ENCODE data around the gene MRPL52.
A peak's percentile ranks its signal among the peaks of the same experiment; 100 is the strongest.

MRPL52 gene

DNA sequence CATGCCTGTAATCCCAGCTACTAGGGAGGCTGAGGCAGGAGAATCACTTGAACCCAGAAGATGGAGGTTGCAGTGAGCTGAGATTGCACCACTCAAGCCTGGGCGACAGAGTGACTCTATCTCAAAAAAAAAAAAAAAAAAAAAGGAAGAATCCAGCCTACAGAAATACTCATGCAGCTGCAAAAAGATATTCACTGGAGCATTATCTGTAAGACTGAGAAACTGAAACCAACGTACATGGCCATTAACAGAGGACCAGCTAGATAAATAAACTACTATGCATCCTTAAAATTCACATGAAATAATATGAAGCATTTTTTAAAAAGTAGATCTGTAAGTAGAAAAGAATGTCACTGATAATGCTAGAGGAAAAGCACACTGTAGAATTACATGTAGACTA lies 18.0 kb upstream of the MRPL52 start:
- H3K79me2 ChIP-seq (ENCODE audit: insufficient read depth, low read length), result peaks cover 6% of the 10 kb centered on the region; the same call in 1 of the 2 replicates
- no peaks in the 10 kb centered on the region for H3K27me3 ChIP-seq (ENCODE audit: low read length)
- H3K4me3 ChIP-seq (ENCODE audit: insufficient read depth, low read length, poor library complexity, severe bottlenecking), result peak overlapping the region; percentile 23
- H3K27ac ChIP-seq (ENCODE audit: low read depth, low read length), result peak overlapping the region; percentile 83
- H3K9ac ChIP-seq (ENCODE audit: low read length), result peak overlapping the region; percentile 11
- no peak overlapping the region for H2AFZ ChIP-seq (ENCODE audit: low read depth, low read length, severe bottlenecking)
- TF ChIP-seq, protein P1, sequence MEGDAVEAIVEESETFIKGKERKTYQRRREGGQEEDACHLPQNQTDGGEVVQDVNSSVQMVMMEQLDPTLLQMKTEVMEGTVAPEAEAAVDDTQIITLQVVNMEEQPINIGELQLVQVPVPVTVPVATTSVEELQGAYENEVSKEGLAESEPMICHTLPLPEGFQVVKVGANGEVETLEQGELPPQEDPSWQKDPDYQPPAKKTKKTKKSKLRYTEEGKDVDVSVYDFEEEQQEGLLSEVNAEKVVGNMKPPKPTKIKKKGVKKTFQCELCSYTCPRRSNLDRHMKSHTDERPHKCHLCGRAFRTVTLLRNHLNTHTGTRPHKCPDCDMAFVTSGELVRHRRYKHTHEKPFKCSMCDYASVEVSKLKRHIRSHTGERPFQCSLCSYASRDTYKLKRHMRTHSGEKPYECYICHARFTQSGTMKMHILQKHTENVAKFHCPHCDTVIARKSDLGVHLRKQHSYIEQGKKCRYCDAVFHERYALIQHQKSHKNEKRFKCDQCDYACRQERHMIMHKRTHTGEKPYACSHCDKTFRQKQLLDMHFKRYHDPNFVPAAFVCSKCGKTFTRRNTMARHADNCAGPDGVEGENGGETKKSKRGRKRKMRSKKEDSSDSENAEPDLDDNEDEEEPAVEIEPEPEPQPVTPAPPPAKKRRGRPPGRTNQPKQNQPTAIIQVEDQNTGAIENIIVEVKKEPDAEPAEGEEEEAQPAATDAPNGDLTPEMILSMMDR (IDR thresholded peaks at IDR 0.05; ENCODE audit: insufficient read depth, low read length, poor library complexity, severe bottlenecking), result no peak
- TF ChIP-seq EZH2phosphoT487 (conservative IDR thresholded peaks at IDR 0.05; ENCODE audit: low read length), result no peak
- peak overlapping the region; percentile 72 for H3K4me2 ChIP-seq (ENCODE audit: low read depth, low read length, poor library complexity, severe bottlenecking)
- no peaks in the 10 kb centered on the region for H4K20me1 ChIP-seq (ENCODE audit: low read depth, low read length)
- peaks cover 20% of the 10 kb centered on the region for H3F3A ChIP-seq (ENCODE audit: insufficient read depth)
- H3K36me3 ChIP-seq (ENCODE audit: low read length), result no peaks in the 10 kb centered on the region
- H3K9me2 ChIP-seq (replicated peaks; ENCODE audit: insufficient read depth, low read length), result no peaks in the 10 kb centered on the region
- H3K9me3 ChIP-seq (ENCODE audit: insufficient read depth, low read length), result no peaks in the 10 kb centered on the region

DNA sequence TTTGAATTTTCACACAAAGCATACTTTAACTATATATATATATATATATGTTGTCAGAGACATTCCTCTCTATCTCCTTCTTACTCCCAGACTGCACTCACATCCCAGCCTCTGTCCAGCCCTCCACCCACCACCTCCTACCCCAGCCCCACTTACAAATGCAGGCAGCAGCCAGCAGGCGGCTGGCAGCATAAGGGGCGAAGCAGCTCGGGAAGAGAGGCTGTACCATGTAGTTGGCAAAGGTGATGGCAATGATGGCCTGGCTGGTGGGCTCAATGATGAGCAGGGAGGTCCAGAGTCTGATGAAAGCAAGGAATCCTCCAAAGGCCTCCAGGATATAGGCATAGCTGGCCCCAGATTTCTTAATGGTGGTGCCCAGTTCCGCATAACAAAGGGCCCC lies 16.9 kb upstream of the MRPL52 start:
- Histone ChIP-seq H3K27ac (ENCODE audit: low read depth, low read length) (peak overlapping the region; percentile 83), H3K9me2 (replicated peaks; ENCODE audit: insufficient read depth, low read length) (no peaks in the 10 kb centered on the region), H3K9me3 (ENCODE audit: insufficient read depth, low read length) (no peaks in the 10 kb centered on the region), H4K20me1 (ENCODE audit: low read depth, low read length) (no peaks in the 10 kb centered on the region), H3F3A (ENCODE audit: insufficient read depth) (peaks cover 22% of the 10 kb centered on the region), H3K9ac (ENCODE audit: low read length) (peak overlapping the region; percentile 51), H2AFZ (ENCODE audit: low read depth, low read length, severe bottlenecking) (no peak overlapping the region), H3K79me2 (ENCODE audit: insufficient read depth, low read length) (peaks cover 6% of the 10 kb centered on the region; the same call in 1 of the 2 replicates), H3K4me2 (ENCODE audit: low read depth, low read length, poor library complexity, severe bottlenecking) (peak overlapping the region; percentile 72), H3K27me3 (ENCODE audit: low read length) (no peaks in the 10 kb centered on the region), H3K4me3 (ENCODE audit: insufficient read depth, low read length, poor library complexity, severe bottlenecking) (peak overlapping the region; percentile 38), H3K36me3 (ENCODE audit: low read length) (no peaks in the 10 kb centered on the region)
- no peak for TF ChIP-seq EZH2phosphoT487 (conservative IDR thresholded peaks at IDR 0.05; ENCODE audit: low read length)
- TF ChIP-seq, protein P1 (IDR thresholded peaks at IDR 0.05; ENCODE audit: insufficient read depth, low read length, poor library complexity, severe bottlenecking), result no peak

DNA sequence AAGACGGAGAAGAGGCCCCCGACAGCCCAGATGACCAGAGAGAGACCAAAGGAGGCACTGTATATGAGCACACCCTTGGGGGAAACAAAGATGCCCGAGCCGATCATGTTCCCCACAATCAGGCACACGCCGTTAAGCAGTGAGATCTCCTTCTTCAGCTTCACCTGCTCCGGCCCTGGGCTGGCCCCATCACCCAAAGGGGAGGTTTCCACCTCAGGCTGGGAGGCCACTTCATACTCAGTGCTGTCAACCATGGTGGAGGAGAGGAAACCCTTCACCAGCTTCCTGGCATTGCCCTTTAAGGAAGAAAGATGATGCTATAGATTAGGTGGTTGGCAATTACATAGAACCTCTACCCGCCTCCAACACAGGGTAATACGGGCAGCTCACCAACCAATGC lies 16.5 kb upstream of the MRPL52 start:
- peak overlapping the region; percentile 72 for H3K4me2 ChIP-seq (ENCODE audit: low read depth, low read length, poor library complexity, severe bottlenecking)
- peak overlapping the region; percentile 83 for H3K27ac ChIP-seq (ENCODE audit: low read depth, low read length)
- no peaks in the 10 kb centered on the region for H3K9me3 ChIP-seq (ENCODE audit: insufficient read depth, low read length)
- no peak overlapping the region for H2AFZ ChIP-seq (ENCODE audit: low read depth, low read length, severe bottlenecking)
- H3K4me3 ChIP-seq (ENCODE audit: insufficient read depth, low read length, poor library complexity, severe bottlenecking), result peak overlapping the region; percentile 38
- no peaks in the 10 kb centered on the region for H4K20me1 ChIP-seq (ENCODE audit: low read depth, low read length)
- peaks cover 22% of the 10 kb centered on the region for H3F3A ChIP-seq (ENCODE audit: insufficient read depth)
- no peaks in the 10 kb centered on the region for H3K36me3 ChIP-seq (ENCODE audit: low read length)
- H3K9ac ChIP-seq (ENCODE audit: low read length), result peak overlapping the region; percentile 51
- H3K9me2 ChIP-seq (replicated peaks; ENCODE audit: insufficient read depth, low read length), result no peaks in the 10 kb centered on the region
- TF ChIP-seq, protein P1 (IDR thresholded peaks at IDR 0.05; ENCODE audit: insufficient read depth, low read length, poor library complexity, severe bottlenecking), result no peak
- peaks cover 6% of the 10 kb centered on the region; the same call in 1 of the 2 replicates for H3K79me2 ChIP-seq (ENCODE audit: insufficient read depth, low read length)
- H3K27me3 ChIP-seq (ENCODE audit: low read length), result no peaks in the 10 kb centered on the region

All from SU-DHL-6 (cell line).